Endothelial cell (in vitro differentiated cells): Measurements from ENCODE around the gene TENM4. TPM values are rescaled to one million over a fixed set of nuclear protein-coding genes. Genes with fewer than 3 reads are reported as not detected.

Experiments used
- DNase-seq: peaks from one replicate; pipeline ENCODE4 v3.0.0; 2021; ENCODE audit warnings: low spot score
- H3K27ac Mint-ChIP-seq: one replicate; pipeline ENCODE4 v1.8.0; 2021; ENCODE audit warnings: mixed read lengths, inconsistent platforms; ENCODE audit not compliant: unreplicated experiment
- H3K27me3 Mint-ChIP-seq: one replicate; pipeline ENCODE4 v1.8.0; 2021; ENCODE audit warnings: mild to moderate bottlenecking, moderate library complexity, mixed read lengths, inconsistent platforms; ENCODE audit not compliant: unreplicated experiment
- H3K36me3 Mint-ChIP-seq: one replicate; pipeline ENCODE4 v1.8.0; 2021; ENCODE audit warnings: mild to moderate bottlenecking, low read depth, mixed read lengths, inconsistent platforms; ENCODE audit not compliant: unreplicated experiment
- H3K4me1 Mint-ChIP-seq: one replicate; pipeline ENCODE4 v1.8.0; 2021; ENCODE audit warnings: mild to moderate bottlenecking, mixed read lengths, inconsistent platforms; ENCODE audit not compliant: unreplicated experiment
- H3K4me3 Mint-ChIP-seq: one replicate; pipeline ENCODE4 v1.8.0; 2021; ENCODE audit warnings: mild to moderate bottlenecking, mixed read lengths, inconsistent platforms; ENCODE audit not compliant: unreplicated experiment
- H3K9me3 Mint-ChIP-seq: one replicate; pipeline ENCODE4 v1.8.0; 2021; ENCODE audit warnings: mixed read lengths, inconsistent platforms; ENCODE audit not compliant: unreplicated experiment
- total RNA-seq: library from RNA; stranded (reverse); fragmentation: NEBNext Ultra II Directional; extraction: Animal tissue kit (Norgen Biotek cat#: 25700); gene quantifications from one replicate; pipeline ENCODE4 v1.2.1, GENCODE V29; 2021; ENCODE audit not compliant: unreplicated experiment
- TF ChIP-seq, protein P1 (sequence below): fragments of 200-600 bp; sonication (generic); IDR thresholded peaks from one replicate; pipeline ENCODE4 v1.5.0; 2021; ENCODE audit warnings: antibody characterized with exemption; ENCODE audit not compliant: unreplicated experiment

Gene TENM4
- total RNA-seq, 1 donor from 2014 or later = 1.8 TPM

DNA sequence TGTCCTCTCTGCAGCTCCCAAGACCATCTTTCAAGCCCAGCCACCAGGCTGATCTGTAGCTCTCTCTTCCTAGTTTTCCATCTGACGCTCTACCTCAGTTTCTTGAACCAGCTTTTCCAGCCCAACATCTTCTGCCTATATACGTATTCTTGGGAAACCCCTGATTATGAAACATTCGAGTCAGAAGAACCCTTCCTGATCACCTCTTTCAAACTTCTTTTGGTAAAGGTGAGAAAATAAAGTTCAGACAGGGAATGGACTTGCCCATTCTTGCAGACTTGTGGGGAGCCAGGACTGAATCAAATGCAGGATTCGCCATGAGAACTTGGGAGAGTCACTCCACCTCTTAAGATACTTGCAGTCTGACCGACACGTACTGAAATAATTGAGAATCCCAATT, 696.6 kb downstream of the TENM4 start:
- H3K4me1 Mint-ChIP-seq = no peaks in the 10 kb centered on the region

DNA sequence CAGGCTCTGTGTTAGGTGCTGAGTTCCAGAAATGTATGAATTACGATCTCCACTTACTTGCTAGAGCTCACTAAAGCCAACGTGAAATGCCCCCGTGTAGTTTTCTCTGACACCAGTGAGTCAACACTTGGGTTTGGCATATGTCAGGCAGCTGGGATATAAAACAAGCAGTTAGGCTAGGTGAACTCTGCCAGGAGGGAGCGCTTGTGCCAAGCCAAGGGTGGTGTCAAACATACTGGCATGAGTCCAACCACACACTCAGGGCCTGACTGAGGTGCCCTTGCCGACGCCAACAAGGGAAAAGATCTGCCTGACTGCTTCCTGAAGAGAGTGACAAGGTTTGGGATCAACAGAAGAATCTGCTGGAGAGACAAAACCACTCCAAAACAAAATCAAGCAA, 698.4 kb downstream of the TENM4 start:
- no peaks in the 10 kb centered on the region for H3K27me3 Mint-ChIP-seq
- H3K27ac Mint-ChIP-seq = no peak overlapping the region
- H3K4me3 Mint-ChIP-seq = no peak overlapping the region
- DNase-seq = no peak
- H3K9me3 Mint-ChIP-seq = no peaks in the 10 kb centered on the region
- H3K36me3 Mint-ChIP-seq = no peaks in the 10 kb centered on the region
- no peaks in the 10 kb centered on the region for H3K4me1 Mint-ChIP-seq
- TF ChIP-seq, protein P1, sequence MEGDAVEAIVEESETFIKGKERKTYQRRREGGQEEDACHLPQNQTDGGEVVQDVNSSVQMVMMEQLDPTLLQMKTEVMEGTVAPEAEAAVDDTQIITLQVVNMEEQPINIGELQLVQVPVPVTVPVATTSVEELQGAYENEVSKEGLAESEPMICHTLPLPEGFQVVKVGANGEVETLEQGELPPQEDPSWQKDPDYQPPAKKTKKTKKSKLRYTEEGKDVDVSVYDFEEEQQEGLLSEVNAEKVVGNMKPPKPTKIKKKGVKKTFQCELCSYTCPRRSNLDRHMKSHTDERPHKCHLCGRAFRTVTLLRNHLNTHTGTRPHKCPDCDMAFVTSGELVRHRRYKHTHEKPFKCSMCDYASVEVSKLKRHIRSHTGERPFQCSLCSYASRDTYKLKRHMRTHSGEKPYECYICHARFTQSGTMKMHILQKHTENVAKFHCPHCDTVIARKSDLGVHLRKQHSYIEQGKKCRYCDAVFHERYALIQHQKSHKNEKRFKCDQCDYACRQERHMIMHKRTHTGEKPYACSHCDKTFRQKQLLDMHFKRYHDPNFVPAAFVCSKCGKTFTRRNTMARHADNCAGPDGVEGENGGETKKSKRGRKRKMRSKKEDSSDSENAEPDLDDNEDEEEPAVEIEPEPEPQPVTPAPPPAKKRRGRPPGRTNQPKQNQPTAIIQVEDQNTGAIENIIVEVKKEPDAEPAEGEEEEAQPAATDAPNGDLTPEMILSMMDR = no peak

More for the DNA sequence above, 696.6 kb downstream of the TENM4 start:
- no peaks in the 10 kb centered on the region for H3K27me3 Mint-ChIP-seq
- DNase-seq = no peak
- no peaks in the 10 kb centered on the region for H3K9me3 Mint-ChIP-seq
- no peaks in the 10 kb centered on the region for H3K36me3 Mint-ChIP-seq
- no peak overlapping the region for H3K27ac Mint-ChIP-seq
- H3K4me3 Mint-ChIP-seq = no peak overlapping the region
- TF ChIP-seq, protein P1 = no peak

DNA sequence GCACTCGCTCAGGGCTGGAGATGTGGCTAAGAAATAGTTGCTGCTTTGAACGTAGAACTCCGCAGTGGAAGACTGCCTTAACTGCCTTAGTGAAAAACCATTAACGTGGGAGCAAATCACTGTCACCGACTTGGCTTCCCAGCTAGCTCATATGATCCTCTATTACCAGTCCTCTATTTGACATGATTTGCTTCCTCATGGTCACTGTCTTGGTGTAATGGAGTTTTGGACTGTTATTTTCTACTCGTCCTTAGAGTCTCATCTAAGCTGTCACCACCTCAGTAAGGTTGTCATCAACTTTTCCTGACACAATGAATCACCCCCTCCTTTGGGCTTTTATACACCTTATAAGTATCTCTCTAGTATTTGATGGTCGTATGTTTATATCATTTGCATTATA, 699.1 kb downstream of the TENM4 start:
- TF ChIP-seq, protein P1 = no peak
- no peaks in the 10 kb centered on the region for H3K9me3 Mint-ChIP-seq
- no peak overlapping the region for H3K4me3 Mint-ChIP-seq
- peaks cover under 1% of the 10 kb centered on the region for H3K4me1 Mint-ChIP-seq
- no peak for DNase-seq
- no peaks in the 10 kb centered on the region for H3K27me3 Mint-ChIP-seq
- H3K36me3 Mint-ChIP-seq = no peaks in the 10 kb centered on the region
- no peak overlapping the region for H3K27ac Mint-ChIP-seq

DNA sequence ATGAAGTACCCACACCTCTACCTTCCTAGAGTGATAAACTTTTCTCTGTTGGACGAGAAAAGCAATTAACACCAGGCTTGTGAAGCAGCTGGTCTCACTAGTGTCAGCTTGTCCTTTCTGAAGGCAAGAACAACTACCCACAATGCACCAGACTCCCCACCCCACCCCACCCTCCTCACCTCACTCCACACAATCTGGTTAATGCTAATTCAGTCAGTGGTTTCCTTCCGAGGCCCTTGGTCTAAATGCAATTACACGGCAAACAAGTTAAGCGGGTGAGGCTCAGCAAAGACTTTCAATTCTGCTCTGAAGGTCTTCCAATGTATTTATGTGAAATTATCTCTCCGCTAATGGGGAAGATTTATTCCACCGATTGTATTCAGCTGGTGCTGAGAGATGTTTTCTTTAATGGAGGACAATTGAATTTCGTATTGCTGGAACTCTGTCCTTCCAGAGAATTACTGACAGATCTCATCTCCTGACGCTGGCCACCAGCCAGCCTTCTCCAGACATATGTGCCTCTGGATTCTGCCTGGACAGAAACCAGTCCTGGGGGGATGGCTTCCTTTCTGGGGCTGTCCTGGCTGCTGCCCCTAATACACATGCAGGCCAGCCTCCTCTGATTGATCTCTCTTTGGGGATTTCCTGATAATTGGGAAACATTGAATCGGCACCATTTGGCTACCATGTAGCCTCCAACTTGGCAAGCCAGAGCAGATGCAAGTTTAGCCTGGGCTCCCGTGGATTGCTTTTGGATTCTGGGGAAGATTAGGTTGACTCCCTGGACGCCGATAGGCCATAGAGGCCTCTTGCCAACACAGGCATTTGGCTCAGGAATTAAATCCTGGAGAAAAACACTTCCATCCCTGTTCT, 700.4 kb downstream of the TENM4 start:
- TF ChIP-seq, protein P1 = no peak
- H3K27me3 Mint-ChIP-seq = no peaks in the 10 kb centered on the region
- no peak for DNase-seq
- no peak overlapping the region for H3K27ac Mint-ChIP-seq
- no peaks in the 10 kb centered on the region for H3K36me3 Mint-ChIP-seq
- H3K9me3 Mint-ChIP-seq = no peaks in the 10 kb centered on the region
- no peak overlapping the region for H3K4me3 Mint-ChIP-seq
- H3K4me1 Mint-ChIP-seq = peaks cover 2% of the 10 kb centered on the region

DNA sequence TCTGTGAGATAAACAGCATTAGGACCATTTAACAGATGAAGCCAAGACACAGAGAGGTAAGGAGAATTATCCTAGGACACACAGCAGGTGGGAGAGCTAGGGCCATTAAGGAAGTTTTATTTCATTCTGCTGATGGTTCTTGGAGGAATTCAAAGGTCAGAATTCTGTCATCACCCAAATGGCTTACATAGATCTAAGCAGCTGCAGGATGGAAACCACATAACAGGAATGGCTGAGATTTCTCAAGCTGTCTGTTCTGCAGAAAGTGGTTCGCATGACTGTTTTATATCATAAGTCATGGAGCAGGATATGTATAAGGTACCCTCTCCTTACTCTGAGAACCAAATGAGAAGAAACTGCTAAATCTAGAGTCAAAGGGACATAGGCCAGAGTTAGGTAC, 702.9 kb downstream of the TENM4 start:
- no peaks in the 10 kb centered on the region for H3K27me3 Mint-ChIP-seq
- TF ChIP-seq, protein P1 = no peak
- no peak for DNase-seq
- no peaks in the 10 kb centered on the region for H3K9me3 Mint-ChIP-seq
- no peaks in the 10 kb centered on the region for H3K36me3 Mint-ChIP-seq
- no peak overlapping the region for H3K4me3 Mint-ChIP-seq
- H3K4me1 Mint-ChIP-seq = peaks cover 2% of the 10 kb centered on the region
- no peak overlapping the region for H3K27ac Mint-ChIP-seq
